GM13976 (cell line): ENCODE measurements around the gene ABHD12.
"Not testable (repeated sequence)": the region's sequence is repeated elsewhere in the genome, so short reads cannot be mapped to it uniquely, and the experiment has no call there.

Source experiments
- DNase-seq: peaks from one replicate; pipeline ENCODE4 v3.0.0; 2012; ENCODE audit warnings: low spot score
- in situ Hi-C: fragments of 300-500 bp; cut with MboI; formaldehyde crosslinking; loops from one replicate; pipeline ENCODE4 v1.12.0; 2022; ENCODE audit warnings: low sequenced_read_pairs, mixed read lengths, inconsistent platforms; ENCODE audit not compliant: unreplicated experiment
- TF ChIP-seq, protein P1 (sequence below): IDR thresholded peaks from 2 replicates; pipeline ENCODE4 v1.5.1; 2012; ENCODE audit warnings: borderline replicate concordance, mild to moderate bottlenecking; ENCODE audit not compliant: insufficient read depth; ENCODE audit errors: extremely low read depth, missing control alignments, control extremely low read depth

ABHD12 gene

DNA sequence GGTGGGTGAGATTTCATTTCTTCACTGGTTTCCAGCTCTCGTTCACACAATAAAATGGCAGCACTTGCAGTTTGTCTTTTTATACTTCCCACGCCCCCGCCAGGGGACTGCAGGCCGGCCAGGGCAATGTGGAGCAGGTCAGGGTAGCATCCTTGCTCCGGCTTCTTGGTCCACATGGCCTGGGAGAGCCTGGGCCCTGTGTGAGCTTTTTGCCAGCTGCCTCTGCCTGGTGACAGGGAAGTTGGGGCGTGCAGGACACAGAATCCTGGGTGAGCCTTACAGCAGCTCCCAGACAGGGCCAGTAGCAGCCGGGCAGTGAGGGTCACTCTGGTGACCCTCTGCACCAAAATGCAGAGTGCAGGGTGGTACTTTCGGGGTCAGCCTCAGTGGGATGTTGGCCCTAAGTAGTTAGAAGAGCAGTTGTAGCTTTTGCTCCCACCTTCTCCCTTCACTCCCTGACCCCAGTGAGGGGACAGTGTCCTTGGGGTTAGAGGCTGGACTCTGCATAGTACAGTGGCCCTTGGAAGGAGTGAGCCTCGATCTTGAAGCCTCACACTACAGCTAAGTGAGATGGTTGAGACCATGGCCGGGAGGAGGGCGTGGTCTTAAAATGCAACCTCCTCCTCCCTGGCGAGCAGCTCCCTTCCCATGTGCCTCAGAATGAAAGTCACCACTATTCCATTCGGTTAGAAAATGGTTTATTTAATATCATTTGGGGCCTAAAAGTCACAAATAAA, 119.0 kb downstream of the ABHD12 start:
- TF ChIP-seq, protein P1, sequence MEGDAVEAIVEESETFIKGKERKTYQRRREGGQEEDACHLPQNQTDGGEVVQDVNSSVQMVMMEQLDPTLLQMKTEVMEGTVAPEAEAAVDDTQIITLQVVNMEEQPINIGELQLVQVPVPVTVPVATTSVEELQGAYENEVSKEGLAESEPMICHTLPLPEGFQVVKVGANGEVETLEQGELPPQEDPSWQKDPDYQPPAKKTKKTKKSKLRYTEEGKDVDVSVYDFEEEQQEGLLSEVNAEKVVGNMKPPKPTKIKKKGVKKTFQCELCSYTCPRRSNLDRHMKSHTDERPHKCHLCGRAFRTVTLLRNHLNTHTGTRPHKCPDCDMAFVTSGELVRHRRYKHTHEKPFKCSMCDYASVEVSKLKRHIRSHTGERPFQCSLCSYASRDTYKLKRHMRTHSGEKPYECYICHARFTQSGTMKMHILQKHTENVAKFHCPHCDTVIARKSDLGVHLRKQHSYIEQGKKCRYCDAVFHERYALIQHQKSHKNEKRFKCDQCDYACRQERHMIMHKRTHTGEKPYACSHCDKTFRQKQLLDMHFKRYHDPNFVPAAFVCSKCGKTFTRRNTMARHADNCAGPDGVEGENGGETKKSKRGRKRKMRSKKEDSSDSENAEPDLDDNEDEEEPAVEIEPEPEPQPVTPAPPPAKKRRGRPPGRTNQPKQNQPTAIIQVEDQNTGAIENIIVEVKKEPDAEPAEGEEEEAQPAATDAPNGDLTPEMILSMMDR: no peak
- in situ Hi-C loops: no loop called here
- no peak for DNase-seq

DNA sequence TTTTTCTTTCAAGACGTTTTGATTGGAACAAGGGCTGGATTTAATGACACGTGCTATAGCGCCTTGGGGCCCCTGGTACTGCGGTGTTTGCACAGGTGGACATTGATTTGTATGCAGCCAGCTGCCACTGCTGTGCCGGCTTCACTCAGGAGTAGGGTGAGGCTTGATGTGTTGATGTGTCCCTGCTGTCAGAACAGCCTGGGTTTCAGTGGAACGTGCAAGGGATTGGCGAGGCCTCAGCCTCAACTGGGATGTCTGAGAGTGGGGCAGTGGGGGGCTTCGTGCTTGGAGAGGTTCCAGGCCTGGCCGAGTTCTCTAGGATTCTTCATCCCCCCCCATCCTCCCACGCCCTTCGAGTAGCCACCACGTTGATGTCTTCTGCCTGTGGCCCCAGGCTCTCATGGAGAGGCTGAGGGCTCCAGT, 119.8 kb downstream of the ABHD12 start:
- TF ChIP-seq, protein P1: no peak
- no peak for DNase-seq
- in situ Hi-C loops: no loop called here

DNA sequence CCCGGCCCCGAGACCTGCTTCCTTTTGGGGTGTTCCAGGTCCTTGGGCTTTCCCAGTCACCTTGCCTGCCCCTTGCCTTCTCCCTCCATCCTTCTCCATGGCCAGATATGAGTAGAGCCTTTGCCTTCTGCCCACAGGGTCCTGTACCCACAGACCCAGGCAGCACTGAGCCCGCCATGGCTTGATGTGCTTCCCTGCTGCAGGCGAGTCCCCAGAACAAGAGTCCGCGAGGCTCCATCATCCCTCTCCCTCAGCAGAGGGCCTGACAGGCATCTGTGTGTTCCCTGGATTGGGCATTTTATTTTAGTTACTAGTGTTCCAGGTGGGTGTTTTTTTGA, 120.8 kb downstream of the ABHD12 start:
- no peak for DNase-seq
- TF ChIP-seq, protein P1: no peak
- in situ Hi-C loops: no loop called here

DNA sequence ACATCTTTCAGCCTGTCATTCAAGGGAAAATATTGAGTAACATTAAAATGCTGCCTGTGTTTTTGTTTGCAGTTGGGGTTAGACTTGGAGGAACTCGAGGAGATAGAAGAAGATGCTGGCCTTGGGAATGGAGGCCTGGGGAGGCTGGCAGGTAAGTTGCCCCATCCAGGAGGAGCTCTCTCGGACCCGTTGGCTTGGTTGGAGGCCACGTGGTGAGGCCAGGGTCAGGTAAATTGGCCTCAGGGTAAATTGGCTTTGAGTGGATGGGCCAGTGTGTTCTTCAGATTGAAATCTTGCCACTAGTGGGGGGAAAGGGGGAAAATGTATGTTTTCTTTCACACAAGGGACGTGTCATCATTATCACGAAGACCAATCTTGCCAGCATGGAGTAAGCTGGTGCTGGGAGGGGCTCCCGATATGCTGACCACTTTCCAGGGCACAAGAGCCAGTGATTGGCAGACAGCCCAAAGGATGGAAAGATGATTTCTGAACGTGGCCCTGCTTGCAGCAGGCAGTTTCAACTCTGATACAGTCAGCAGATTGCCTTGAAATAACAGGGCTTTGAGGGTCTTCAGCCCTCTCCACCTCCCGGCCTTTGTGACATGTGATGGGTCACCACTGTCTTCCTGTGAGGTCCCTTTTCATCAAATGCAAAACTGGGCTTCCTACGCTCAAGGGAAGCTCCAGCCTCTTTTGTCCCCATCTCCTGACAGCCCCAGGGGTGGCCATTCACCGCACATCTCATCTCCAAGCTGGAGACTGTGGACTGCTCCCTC, 121.4 kb downstream of the ABHD12 start:
- in situ Hi-C loops: no loop called here
- no peak for DNase-seq
- TF ChIP-seq, protein P1: no peak

DNA sequence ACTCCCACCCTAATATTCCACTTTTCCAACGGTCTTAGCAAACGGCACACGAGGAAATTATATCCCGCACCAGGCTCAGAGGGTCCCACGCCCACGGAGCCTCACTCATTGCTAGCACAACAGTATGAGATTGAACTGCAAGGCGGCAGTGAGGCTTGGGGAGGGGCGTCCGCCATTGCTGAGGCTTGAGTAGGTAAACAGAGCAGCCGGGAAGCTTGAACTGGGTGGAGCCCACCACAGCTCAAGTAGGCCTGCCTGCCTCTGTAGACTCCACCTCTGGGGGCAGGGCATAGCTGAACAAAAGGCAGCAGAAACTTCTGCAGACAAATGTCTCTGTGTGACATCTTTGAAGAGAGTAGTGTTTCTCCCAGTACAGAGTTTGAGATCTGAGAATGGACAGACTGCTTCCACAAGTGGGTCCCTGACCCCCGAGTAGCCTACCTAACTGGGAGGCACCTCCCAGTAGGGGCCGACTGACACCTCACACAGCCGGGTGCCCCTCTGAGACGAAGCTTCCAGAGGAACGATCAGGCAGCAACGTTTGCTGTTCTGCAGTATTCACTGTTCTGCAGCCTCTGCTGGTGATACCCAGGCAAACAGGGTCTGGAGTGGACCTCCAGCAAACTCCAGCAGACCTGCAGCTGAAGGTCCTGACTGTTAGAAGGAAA, 129.7 kb downstream of the ABHD12 start:
- in situ Hi-C loops, DNase-seq: not testable (repeated sequence)

DNA sequence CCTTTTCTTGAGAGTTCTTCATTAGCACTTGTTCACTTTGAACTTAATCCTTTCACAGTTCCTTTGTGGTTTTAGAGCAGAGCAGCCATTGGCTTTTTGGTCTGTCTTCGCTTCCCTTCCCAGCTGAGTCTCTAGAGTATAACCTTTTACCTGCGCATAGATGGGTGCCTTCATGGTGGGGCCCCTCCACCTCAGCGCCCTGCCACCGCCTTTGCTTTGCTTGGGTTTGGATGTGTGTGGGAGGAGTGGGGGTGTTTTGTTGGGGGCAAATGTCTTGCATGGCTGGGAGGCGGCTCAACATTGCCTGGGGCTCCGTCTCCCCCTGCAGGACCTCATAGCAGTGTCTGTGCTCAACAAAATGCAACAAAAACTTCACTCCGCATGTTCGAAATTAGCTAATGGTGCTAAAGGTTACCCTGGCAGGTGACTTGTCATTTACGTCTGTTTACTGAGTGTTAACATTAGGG, 130.8 kb downstream of the ABHD12 start:
- TF ChIP-seq, protein P1: no peak
- DNase-seq: no peak
- in situ Hi-C loops: no loop called here
